ENCODE measurements around the gene LIMS2.

DNA sequence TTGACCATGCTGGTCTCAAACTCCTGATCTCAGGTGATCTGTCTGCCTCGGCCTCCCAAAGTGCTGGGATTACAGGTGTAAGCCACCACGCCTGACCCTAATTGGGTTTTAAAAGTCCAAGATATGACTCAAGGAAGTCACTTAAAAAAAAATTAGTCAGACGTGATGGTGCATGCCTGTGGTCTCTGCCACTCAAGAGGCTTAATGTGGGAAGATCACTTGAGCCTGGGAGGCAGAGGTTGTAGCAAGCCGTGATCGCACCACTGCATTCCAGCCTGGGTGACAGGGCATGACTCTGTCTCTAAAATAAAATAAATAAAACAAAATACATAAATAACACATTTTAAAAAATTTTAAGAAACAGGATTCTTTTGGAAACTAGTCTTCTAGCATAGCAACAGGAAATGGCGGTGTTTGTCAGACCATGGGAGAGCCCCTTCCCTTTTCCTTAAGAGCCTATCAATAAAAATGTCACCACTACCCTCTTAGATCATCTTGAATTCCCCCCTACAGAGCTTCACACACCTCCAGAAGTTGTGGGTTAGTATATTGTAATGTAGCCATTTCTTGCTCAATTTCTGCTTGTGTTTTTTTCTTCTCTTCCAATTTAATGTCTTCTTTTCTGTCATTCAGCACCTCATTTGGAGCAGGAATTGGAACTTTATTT lies 46.1 kb upstream of the LIMS2 start:
- TF ChIP-seq, protein P1, sequence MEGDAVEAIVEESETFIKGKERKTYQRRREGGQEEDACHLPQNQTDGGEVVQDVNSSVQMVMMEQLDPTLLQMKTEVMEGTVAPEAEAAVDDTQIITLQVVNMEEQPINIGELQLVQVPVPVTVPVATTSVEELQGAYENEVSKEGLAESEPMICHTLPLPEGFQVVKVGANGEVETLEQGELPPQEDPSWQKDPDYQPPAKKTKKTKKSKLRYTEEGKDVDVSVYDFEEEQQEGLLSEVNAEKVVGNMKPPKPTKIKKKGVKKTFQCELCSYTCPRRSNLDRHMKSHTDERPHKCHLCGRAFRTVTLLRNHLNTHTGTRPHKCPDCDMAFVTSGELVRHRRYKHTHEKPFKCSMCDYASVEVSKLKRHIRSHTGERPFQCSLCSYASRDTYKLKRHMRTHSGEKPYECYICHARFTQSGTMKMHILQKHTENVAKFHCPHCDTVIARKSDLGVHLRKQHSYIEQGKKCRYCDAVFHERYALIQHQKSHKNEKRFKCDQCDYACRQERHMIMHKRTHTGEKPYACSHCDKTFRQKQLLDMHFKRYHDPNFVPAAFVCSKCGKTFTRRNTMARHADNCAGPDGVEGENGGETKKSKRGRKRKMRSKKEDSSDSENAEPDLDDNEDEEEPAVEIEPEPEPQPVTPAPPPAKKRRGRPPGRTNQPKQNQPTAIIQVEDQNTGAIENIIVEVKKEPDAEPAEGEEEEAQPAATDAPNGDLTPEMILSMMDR (IDR thresholded peaks at IDR 0.05): no peak
- no peak for TF ChIP-seq POLR2AphosphoS5 (IDR thresholded peaks at IDR 0.05; ENCODE audit: low read depth, low read length)
- no peak for TF ChIP-seq SIN3A (IDR thresholded peaks at IDR 0.05; ENCODE audit: borderline replicate concordance, insufficient read depth, low read depth, low read length)

Data from Panc1 (cell line).